HCT116 (cell line): Measurements from ENCODE around the gene ESYT1. TPM values are rescaled to one million over a fixed set of nuclear protein-coding genes. Genes with fewer than 3 reads are reported as not detected.
A peak's percentile ranks its signal among the peaks of the same experiment; 100 is the strongest.

Experiments used
- ATAC-seq: fragments of 200-7000 bp; cut with Tn5 transposase; 2 replicates; pipeline ENCODE4 v1.9.1; 2020; ENCODE audit warnings: mild to moderate bottlenecking, moderate library complexity
- BruUV-seq: library from RNA; stranded (reverse); fragments of 400-500 nt; replicated peaks from 2 replicates; lab custom pipeline; 2021; lab: Mats Ljungman, UMichigan
- CTCF ChIA-PET: fragments of 300-600 bp; sonication (Branson Sonifier 250); formaldehyde crosslinking; loops from one replicate; lab custom pipeline; 2021; ENCODE audit warnings: antibody characterized with exemption; lab: Charles Lee
- POLR2A ChIA-PET: fragments of 300-600, 350-600 bp; sonication (Branson Sonifier 250); formaldehyde crosslinking; loops from one replicate; lab custom pipeline; 2021; ENCODE audit warnings: antibody characterized with exemption; lab: Charles Lee
- RAD21 ChIA-PET, 2 experiments: fragments of 300-600 bp; sonication (Branson Sonifier 250); formaldehyde crosslinking; loops; one replicate each; lab custom pipeline; 2023; ENCODE audit warnings: low total read pairs in 2 of 2; ENCODE audit not compliant: uncharacterized antibody in 2 of 2, unreplicated experiment in 2 of 2, low non-redundant PET in 1 of 2; lab: Charles Lee
- DNase-seq: peaks from one replicate; pipeline ENCODE4 v3.0.0-alpha.2; 2010; ENCODE audit warnings: low read depth, low spot score
- H2AFZ ChIP-seq: fragments of 200-600 bp; shearing (Covaris generic), sonication (generic); 2 replicates; pipeline ENCODE4 v1.6.1; 2017; ENCODE audit warnings: low read depth, mixed run types, mixed read lengths, antibody characterized with exemption, low read length; ENCODE audit not compliant: poor library complexity, severe bottlenecking
- H3K27ac ChIP-seq: 2 replicates; pipeline ENCODE4 v1.5.1; 2012; ENCODE audit warnings: low read depth, low read length
- H3K27me3 ChIP-seq: fragments of 200-600 bp; sonication (generic); 2 replicates; pipeline ENCODE4 v1.6.1; 2016; ENCODE audit warnings: mixed run types, low read length, mixed read lengths; ENCODE audit not compliant: insufficient read depth
- H3K36me3 ChIP-seq, 2 experiments: fragments of 200-500 bp in 1 of 2; fragments of 200-600 bp in 1 of 2; sonication (Bioruptor generic) in 1 of 2; sonication (generic) in 1 of 2; 2 replicates each; pipeline versions ENCODE4 v1.5.1 to v1.6.1; 2014 to 2016; ENCODE audit warnings: low read length in 2 of 2, inconsistent platforms in 1 of 2, mixed read lengths in 1 of 2, mixed run types in 1 of 2; ENCODE audit not compliant: insufficient read depth in 2 of 2, control insufficient read depth in 1 of 2
- H3K4me1 ChIP-seq, 2 experiments: fragments of 200-600 bp in 1 of 2; sonication (generic) in 1 of 2; 2 replicates each; pipeline versions ENCODE4 v1.5.1 to v1.6.1; 2012 to 2017; ENCODE audit warnings: low read length in 2 of 2, inconsistent platforms in 1 of 2, mild to moderate bottlenecking in 1 of 2, mixed read lengths in 1 of 2, mixed run types in 1 of 2, moderate library complexity in 1 of 2; ENCODE audit not compliant: insufficient read depth in 2 of 2, control insufficient read depth in 1 of 2
- H3K4me2 ChIP-seq: fragments of 200-600 bp; sonication (generic); 2 replicates; pipeline ENCODE4 v1.6.1; 2017; ENCODE audit warnings: mixed run types, low read length, mixed read lengths
- H3K4me3 ChIP-seq, 2 experiments: fragments of 200-600 bp in 1 of 2; sonication (generic) in 1 of 2; replicated peaks in 1 of 2; 2 replicates each; pipeline ENCODE4 v1.5.1; 2011 to 2016; ENCODE audit warnings: low read length in 2 of 2, control low read depth in 1 of 2, low read depth in 1 of 2, mild to moderate bottlenecking in 1 of 2, mixed read lengths in 1 of 2, mixed run types in 1 of 2
- H3K79me2 ChIP-seq: fragments of 200-600 bp; sonication (generic); 2 replicates; pipeline ENCODE4 v1.6.1; 2017; ENCODE audit warnings: mild to moderate bottlenecking, mixed run types, low read length, moderate library complexity, mixed read lengths; ENCODE audit not compliant: insufficient read depth
- H3K9ac ChIP-seq: fragments of 200-600 bp; sonication (generic); 2 replicates; pipeline ENCODE4 v1.6.1; 2016; ENCODE audit warnings: low read length, mixed read lengths
- H3K9me2 ChIP-seq: fragments of 200-600 bp; sonication (generic), shearing (Covaris generic); 2 replicates; pipeline ENCODE4 v1.6.1; 2017; ENCODE audit warnings: mixed run types, mild to moderate bottlenecking, moderate library complexity; ENCODE audit not compliant: insufficient read depth
- H3K9me3 ChIP-seq, 2 experiments: fragments of 200-500 bp in 1 of 2; fragments of 200-600 bp in 1 of 2; sonication (Bioruptor generic) in 1 of 2; sonication (generic) in 1 of 2; 2 replicates each; pipeline ENCODE4 v1.6.1; 2014 to 2017; ENCODE audit warnings: low read length in 2 of 2, mixed read lengths in 2 of 2, inconsistent platforms in 1 of 2, low read depth in 1 of 2, mild to moderate bottlenecking in 1 of 2, mixed run types in 1 of 2, moderate library complexity in 1 of 2; ENCODE audit not compliant: control insufficient read depth in 1 of 2, insufficient read depth in 1 of 2
- H4K20me1 ChIP-seq: fragments of 200-600 bp; sonication (generic), shearing (Covaris generic); 2 replicates; pipeline ENCODE4 v1.6.1; 2017; ENCODE audit warnings: mixed run types, mild to moderate bottlenecking, moderate library complexity; ENCODE audit not compliant: insufficient read depth
- CBX3 ChIP-seq: IDR thresholded peaks from 2 replicates; pipeline ENCODE4 v1.6.1; 2012; ENCODE audit warnings: low read depth
- CEBPB ChIP-seq: IDR thresholded peaks from 2 replicates; pipeline ENCODE4 v1.6.1; 2012; ENCODE audit warnings: low read depth
- EGR1 ChIP-seq: IDR thresholded peaks from 2 replicates; pipeline ENCODE4 v1.6.1; 2012; ENCODE audit warnings: low read depth
- ELF1 ChIP-seq: IDR thresholded peaks from 2 replicates; pipeline ENCODE4 v1.6.1; 2012; ENCODE audit warnings: low read depth, borderline replicate concordance
- EZH2phosphoT487 ChIP-seq: fragments of 200-600 bp; IDR thresholded peaks from 2 replicates; pipeline ENCODE4 v1.6.1; 2018; ENCODE audit warnings: antibody characterized with exemption, borderline replicate concordance
- FOSL1 ChIP-seq: IDR thresholded peaks from 2 replicates; pipeline ENCODE4 v1.6.1; 2012; ENCODE audit warnings: low read depth
- JUND ChIP-seq: IDR thresholded peaks from 2 replicates; pipeline ENCODE4 v1.6.1; 2012
- POLR2A ChIP-seq: IDR thresholded peaks from 2 replicates; pipeline ENCODE4 v1.7.0; 2011; ENCODE audit warnings: borderline replicate concordance; ENCODE audit not compliant: insufficient read depth, insufficient read length; ENCODE audit errors: extremely low read depth
- RAD21 ChIP-seq: IDR thresholded peaks from 2 replicates; pipeline ENCODE4 v1.6.1; 2012; ENCODE audit warnings: low read depth, mild to moderate bottlenecking
- SIN3A ChIP-seq: IDR thresholded peaks from 2 replicates; pipeline ENCODE4 v1.6.1; 2012; ENCODE audit warnings: low read depth
- SP1 ChIP-seq: IDR thresholded peaks from 2 replicates; pipeline ENCODE4 v1.6.1; 2012; ENCODE audit warnings: low read depth
- TCF7L2 ChIP-seq: IDR thresholded peaks from 2 replicates; pipeline ENCODE4 v1.7.0; 2011; ENCODE audit warnings: borderline replicate concordance, inconsistent platforms; ENCODE audit not compliant: insufficient read depth, insufficient read length; ENCODE audit errors: extremely low read depth
- YY1 ChIP-seq: IDR thresholded peaks from 2 replicates; pipeline ENCODE4 v1.6.1; 2011; ENCODE audit warnings: low read length, low read depth, moderate library complexity, mild to moderate bottlenecking; ENCODE audit not compliant: insufficient replicate concordance; ENCODE audit errors: extremely low read depth
- ZFX ChIP-seq: fragments of 450-650 bp; IDR thresholded peaks from 2 replicates; pipeline ENCODE4 v1.6.1; 2017
- intact Hi-C: fragments of 100-400 bp; cut with micrococcal nuclease; formaldehyde crosslinking; loops from 2 replicates; pipeline ENCODE4 v1.10.0; 2022
- total RNA-seq: library from RNA; stranded (reverse); gene quantifications from one replicate; pipeline ENCODE4 v1.2.1, GENCODE V29; 2021; ENCODE audit not compliant: unreplicated experiment
- TF ChIP-seq, protein P1 (sequence below): IDR thresholded peaks from 2 replicates; pipeline ENCODE4 v1.6.1; 2012
- TF ChIP-seq, protein P2 (sequence below): IDR thresholded peaks from 2 replicates; pipeline ENCODE4 v1.6.1; 2012; ENCODE audit warnings: low read depth
- TF ChIP-seq, protein P3 (sequence below): IDR thresholded peaks from 2 replicates; pipeline ENCODE4 v1.6.1; 2012
- TF ChIP-seq, protein P4 (sequence below), 3 experiments: fragments of 200-600 bp in 1 of 3; sonication (generic) in 1 of 3; IDR thresholded peaks in 2 of 3; conservative IDR thresholded peaks in 1 of 3; 2 replicates each; pipeline ENCODE4 v1.5.1; 2012 to 2017; ENCODE audit warnings: low read depth in 2 of 3, low read length in 2 of 3, antibody characterized with exemption in 1 of 3, borderline replicate concordance in 1 of 3, control low read depth in 1 of 3, mild to moderate bottlenecking in 1 of 3, mixed read lengths in 1 of 3, mixed run types in 1 of 3, moderate library complexity in 1 of 3; ENCODE audit not compliant: insufficient read depth in 1 of 3
- TF ChIP-seq, protein P5 (sequence below): IDR thresholded peaks from 2 replicates; pipeline ENCODE4 v1.6.1; 2011; ENCODE audit warnings: mild to moderate bottlenecking, low read length, moderate library complexity; ENCODE audit not compliant: insufficient replicate concordance; ENCODE audit errors: extremely low read depth

The ESYT1 gene
- total RNA-seq, 1 experiment from 2014 or later: 80.9 TPM

DNA sequence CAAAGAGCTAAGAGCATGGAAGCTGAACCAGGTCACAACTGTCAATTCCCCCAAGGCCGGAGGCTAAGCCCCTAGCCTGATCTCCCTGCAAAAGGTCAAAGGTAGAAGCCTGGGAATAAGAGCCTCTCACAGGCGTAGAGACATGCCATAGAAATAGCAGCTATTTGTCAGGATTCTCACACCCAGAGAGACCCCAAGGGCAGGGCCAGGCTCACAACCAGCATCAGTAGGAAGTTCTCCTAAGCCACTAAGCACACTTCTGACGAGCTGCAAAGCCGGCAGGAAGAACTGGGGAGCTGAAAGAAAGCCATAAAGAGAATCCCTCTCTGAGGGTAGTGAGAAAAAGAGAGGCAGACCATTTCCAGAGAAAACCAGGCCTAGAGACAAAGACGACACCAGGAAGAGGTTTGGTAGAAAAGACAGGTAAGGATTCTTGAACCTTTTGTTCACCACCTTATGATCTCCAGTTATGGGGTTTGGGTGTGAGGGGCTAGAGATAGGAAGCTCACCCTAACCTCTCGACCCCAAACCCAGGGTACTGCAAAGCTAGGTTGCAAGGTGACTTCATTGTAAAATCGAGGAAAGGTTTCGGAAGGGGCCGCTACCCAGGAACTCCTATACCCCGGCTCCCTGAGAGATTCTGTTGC is 60.2 kb downstream of the ESYT1 start:
- DNase-seq (no peak), ATAC-seq (no peak)
- ChIA-PET POLR2A (interaction anchor here (0.6 to 2.7 kb wide), 4 partner anchors 34 to 458 kb away, joined by 3 to 17 read pairs (median 10); partner anchors contain the start of genes ATP5F1B, ESYT1, RNF41 and ZC3H10), RAD21 (no interaction called here), CTCF (interaction anchor here (0.6 to 3.3 kb wide), 5 partner anchors 9 to 449 kb away, joined by 3 to 29 read pairs (median 18); partner anchors contain the start of genes ESYT1 and ZC3H10)
- peaks cover 20 to 28% of the 10 kb centered on the region in 2 experiments; a peak in 3 of 4 replicates for H3K36me3 ChIP-seq
- H4K20me1 ChIP-seq: no peaks in the 10 kb centered on the region
- peaks cover 37% of the 10 kb centered on the region for H3K79me2 ChIP-seq
- no peaks in the 10 kb centered on the region for H3K9me3 ChIP-seq
- H3K9ac ChIP-seq: peak overlapping the region; percentile 87
- no peak for TF ChIP-seq RAD21
- no peak for TF ChIP-seq TCF7L2
- no peak for TF ChIP-seq CEBPB
- no peak for TF ChIP-seq POLR2A
- no peak for TF ChIP-seq JUND
- TF ChIP-seq FOSL1: no peak
- no peak for TF ChIP-seq EZH2phosphoT487
- TF ChIP-seq, protein P1, sequence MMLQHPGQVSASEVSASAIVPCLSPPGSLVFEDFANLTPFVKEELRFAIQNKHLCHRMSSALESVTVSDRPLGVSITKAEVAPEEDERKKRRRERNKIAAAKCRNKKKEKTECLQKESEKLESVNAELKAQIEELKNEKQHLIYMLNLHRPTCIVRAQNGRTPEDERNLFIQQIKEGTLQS: no peak
- no peak for TF ChIP-seq ZFX
- no peak for TF ChIP-seq YY1
- TF ChIP-seq SP1: no peak
- no peak for TF ChIP-seq SIN3A
- TF ChIP-seq ELF1: no peak
- no peak for TF ChIP-seq CBX3
- TF ChIP-seq, protein P2, sequence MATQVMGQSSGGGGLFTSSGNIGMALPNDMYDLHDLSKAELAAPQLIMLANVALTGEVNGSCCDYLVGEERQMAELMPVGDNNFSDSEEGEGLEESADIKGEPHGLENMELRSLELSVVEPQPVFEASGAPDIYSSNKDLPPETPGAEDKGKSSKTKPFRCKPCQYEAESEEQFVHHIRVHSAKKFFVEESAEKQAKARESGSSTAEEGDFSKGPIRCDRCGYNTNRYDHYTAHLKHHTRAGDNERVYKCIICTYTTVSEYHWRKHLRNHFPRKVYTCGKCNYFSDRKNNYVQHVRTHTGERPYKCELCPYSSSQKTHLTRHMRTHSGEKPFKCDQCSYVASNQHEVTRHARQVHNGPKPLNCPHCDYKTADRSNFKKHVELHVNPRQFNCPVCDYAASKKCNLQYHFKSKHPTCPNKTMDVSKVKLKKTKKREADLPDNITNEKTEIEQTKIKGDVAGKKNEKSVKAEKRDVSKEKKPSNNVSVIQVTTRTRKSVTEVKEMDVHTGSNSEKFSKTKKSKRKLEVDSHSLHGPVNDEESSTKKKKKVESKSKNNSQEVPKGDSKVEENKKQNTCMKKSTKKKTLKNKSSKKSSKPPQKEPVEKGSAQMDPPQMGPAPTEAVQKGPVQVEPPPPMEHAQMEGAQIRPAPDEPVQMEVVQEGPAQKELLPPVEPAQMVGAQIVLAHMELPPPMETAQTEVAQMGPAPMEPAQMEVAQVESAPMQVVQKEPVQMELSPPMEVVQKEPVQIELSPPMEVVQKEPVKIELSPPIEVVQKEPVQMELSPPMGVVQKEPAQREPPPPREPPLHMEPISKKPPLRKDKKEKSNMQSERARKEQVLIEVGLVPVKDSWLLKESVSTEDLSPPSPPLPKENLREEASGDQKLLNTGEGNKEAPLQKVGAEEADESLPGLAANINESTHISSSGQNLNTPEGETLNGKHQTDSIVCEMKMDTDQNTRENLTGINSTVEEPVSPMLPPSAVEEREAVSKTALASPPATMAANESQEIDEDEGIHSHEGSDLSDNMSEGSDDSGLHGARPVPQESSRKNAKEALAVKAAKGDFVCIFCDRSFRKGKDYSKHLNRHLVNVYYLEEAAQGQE: no peak
- TF ChIP-seq, protein P3, sequence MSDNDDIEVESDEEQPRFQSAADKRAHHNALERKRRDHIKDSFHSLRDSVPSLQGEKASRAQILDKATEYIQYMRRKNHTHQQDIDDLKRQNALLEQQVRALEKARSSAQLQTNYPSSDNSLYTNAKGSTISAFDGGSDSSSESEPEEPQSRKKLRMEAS: no peak
- TF ChIP-seq, protein P4, sequence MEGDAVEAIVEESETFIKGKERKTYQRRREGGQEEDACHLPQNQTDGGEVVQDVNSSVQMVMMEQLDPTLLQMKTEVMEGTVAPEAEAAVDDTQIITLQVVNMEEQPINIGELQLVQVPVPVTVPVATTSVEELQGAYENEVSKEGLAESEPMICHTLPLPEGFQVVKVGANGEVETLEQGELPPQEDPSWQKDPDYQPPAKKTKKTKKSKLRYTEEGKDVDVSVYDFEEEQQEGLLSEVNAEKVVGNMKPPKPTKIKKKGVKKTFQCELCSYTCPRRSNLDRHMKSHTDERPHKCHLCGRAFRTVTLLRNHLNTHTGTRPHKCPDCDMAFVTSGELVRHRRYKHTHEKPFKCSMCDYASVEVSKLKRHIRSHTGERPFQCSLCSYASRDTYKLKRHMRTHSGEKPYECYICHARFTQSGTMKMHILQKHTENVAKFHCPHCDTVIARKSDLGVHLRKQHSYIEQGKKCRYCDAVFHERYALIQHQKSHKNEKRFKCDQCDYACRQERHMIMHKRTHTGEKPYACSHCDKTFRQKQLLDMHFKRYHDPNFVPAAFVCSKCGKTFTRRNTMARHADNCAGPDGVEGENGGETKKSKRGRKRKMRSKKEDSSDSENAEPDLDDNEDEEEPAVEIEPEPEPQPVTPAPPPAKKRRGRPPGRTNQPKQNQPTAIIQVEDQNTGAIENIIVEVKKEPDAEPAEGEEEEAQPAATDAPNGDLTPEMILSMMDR (IDR thresholded peaks at IDR 0.05 in 2 of 3, conservative IDR thresholded peaks at IDR 0.05 in 1 of 3; ENCODE audit: borderline replicate concordance in 1 of 3, insufficient read depth in 1 of 3, low read depth in 2 of 3, low read length in 2 of 3): no peak
- TF ChIP-seq, protein P5, sequence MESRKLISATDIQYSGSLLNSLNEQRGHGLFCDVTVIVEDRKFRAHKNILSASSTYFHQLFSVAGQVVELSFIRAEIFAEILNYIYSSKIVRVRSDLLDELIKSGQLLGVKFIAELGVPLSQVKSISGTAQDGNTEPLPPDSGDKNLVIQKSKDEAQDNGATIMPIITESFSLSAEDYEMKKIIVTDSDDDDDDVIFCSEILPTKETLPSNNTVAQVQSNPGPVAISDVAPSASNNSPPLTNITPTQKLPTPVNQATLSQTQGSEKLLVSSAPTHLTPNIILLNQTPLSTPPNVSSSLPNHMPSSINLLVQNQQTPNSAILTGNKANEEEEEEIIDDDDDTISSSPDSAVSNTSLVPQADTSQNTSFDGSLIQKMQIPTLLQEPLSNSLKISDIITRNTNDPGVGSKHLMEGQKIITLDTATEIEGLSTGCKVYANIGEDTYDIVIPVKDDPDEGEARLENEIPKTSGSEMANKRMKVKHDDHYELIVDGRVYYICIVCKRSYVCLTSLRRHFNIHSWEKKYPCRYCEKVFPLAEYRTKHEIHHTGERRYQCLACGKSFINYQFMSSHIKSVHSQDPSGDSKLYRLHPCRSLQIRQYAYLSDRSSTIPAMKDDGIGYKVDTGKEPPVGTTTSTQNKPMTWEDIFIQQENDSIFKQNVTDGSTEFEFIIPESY: no peak
- TF ChIP-seq EGR1: no peak
- peak overlapping the region; percentile 86 to 88 for H3K4me3 ChIP-seq
- no peaks in the 10 kb centered on the region for H3K27me3 ChIP-seq
- BruUV-seq: no TSS peak
- peak overlapping the region; percentile 84 for H3K27ac ChIP-seq
- peak overlapping the region; percentile 90 for H3K4me2 ChIP-seq
- intact Hi-C loops: no loop called here
- H2AFZ ChIP-seq: no peak overlapping the region
- no peaks in the 10 kb centered on the region for H3K9me2 ChIP-seq
- H3K4me1 ChIP-seq: peaks cover 17 to 26% of the 10 kb centered on the region in 2 experiments
